Neural progenitor cell (in vitro differentiated cells): ENCODE data around the gene CAPN12. TPM values are rescaled to one million over a fixed set of nuclear protein-coding genes. Genes with fewer than 3 reads are reported as not detected.

Source experiments
- DNase-seq: peaks from one replicate; pipeline ENCODE4 v3.0.0-alpha.2; 2016; ENCODE audit warnings: low spot score
- H2AFZ ChIP-seq: fragments of 200-600 bp; sonication (generic); replicated peaks from 2 replicates; pipeline ENCODE4 v1.6.1; 2016; ENCODE audit warnings: antibody characterized with exemption
- H3F3A ChIP-seq: fragments of 200-600 bp; sonication (generic); 2 replicates; pipeline ENCODE4 v1.6.1; 2016; ENCODE audit warnings: antibody characterized with exemption, low read depth
- H3K27ac ChIP-seq: fragments of 200-600 bp; sonication (generic); 2 replicates; pipeline ENCODE4 v1.5.1; 2016; ENCODE audit warnings: mild to moderate bottlenecking
- H3K27me3 ChIP-seq: fragments of 200-600 bp; sonication (generic); 2 replicates; pipeline ENCODE4 v1.6.1; 2016; ENCODE audit warnings: mild to moderate bottlenecking, moderate library complexity
- H3K36me3 ChIP-seq: fragments of 200-600 bp; sonication (generic); 2 replicates; pipeline ENCODE4 v1.5.1; 2016
- H3K4me1 ChIP-seq: fragments of 200-600 bp; sonication (generic); 2 replicates; pipeline ENCODE4 v1.6.1; 2016; ENCODE audit warnings: mixed run types
- H3K4me2 ChIP-seq: fragments of 200-600 bp; sonication (generic); 2 replicates; pipeline ENCODE4 v1.6.1; 2016
- H3K4me3 ChIP-seq: fragments of 200-600 bp; sonication (generic); 2 replicates; pipeline ENCODE4 v1.5.1; 2016
- H3K79me2 ChIP-seq: fragments of 200-600 bp; sonication (generic); 2 replicates; pipeline ENCODE4 v1.6.1; 2016; ENCODE audit warnings: low read depth
- H3K9ac ChIP-seq: fragments of 200-600 bp; sonication (generic); 2 replicates; pipeline ENCODE4 v1.6.1; 2016
- H3K9me3 ChIP-seq: fragments of 200-600 bp; sonication (generic); 2 replicates; pipeline ENCODE4 v1.5.1; 2016; ENCODE audit warnings: low read depth
- H4K20me1 ChIP-seq: fragments of 200-600 bp; sonication (generic); 2 replicates; pipeline ENCODE4 v1.6.1; 2016; ENCODE audit warnings: low read depth
- H3K27ac Mint-ChIP-seq: 3 replicates; pipeline ENCODE4 v1.8.0; 2021; ENCODE audit warnings: mixed read lengths
- H3K27me3 Mint-ChIP-seq: 2 replicates; pipeline ENCODE4 v1.8.0; 2022; ENCODE audit warnings: low read depth, mild to moderate bottlenecking, inconsistent platforms, moderate library complexity, mixed read lengths; ENCODE audit not compliant: insufficient read depth
- H3K36me3 Mint-ChIP-seq: 3 replicates; pipeline ENCODE4 v1.8.0; 2021; ENCODE audit warnings: mixed read lengths
- H3K4me1 Mint-ChIP-seq: 3 replicates; pipeline ENCODE4 v1.8.0; 2021; ENCODE audit warnings: mixed read lengths
- H3K4me3 Mint-ChIP-seq: 3 replicates; pipeline ENCODE4 v1.8.0; 2021; ENCODE audit warnings: mild to moderate bottlenecking, moderate library complexity, mixed read lengths
- H3K9me3 Mint-ChIP-seq: 3 replicates; pipeline ENCODE4 v1.8.0; 2020; ENCODE audit warnings: mixed read lengths
- CTCF ChIP-seq: fragments of 200-600 bp; sonication (generic); IDR thresholded peaks from 2 replicates; pipeline ENCODE4 v1.5.1; 2017; ENCODE audit warnings: antibody characterized with exemption, mild to moderate bottlenecking
- EZH2 ChIP-seq: fragments of 200-600 bp; sonication (generic); IDR thresholded peaks from 2 replicates; pipeline ENCODE4 v1.6.1; 2017; ENCODE audit warnings: antibody characterized with exemption, mild to moderate bottlenecking, moderate library complexity
- EZH2phosphoT487 ChIP-seq: fragments of 200-600 bp; sonication (generic); IDR thresholded peaks from 2 replicates; pipeline ENCODE4 v1.6.1; 2017; ENCODE audit warnings: antibody characterized with exemption
- total RNA-seq: library from RNA; depleted of rRNA; stranded (reverse); fragments of >200 nt; gene quantifications from 2 replicates; pipeline ENCODE4 v1.2.3, GENCODE V29; 2015; ENCODE audit warnings: low replicate concordance

The CAPN12 gene
- total RNA-seq, 1 donor from 2014 or later: 1.0 TPM

- Mint-ChIP-seq H3K36me3 (peaks cover 2% of the 10 kb centered on the region), H3K27me3 (peaks cover 15% of the 10 kb centered on the region), H3K27ac (no peak overlapping the region), H3K4me3 (peak overlapping the region; percentile 50), H3K4me1 (peaks cover 8% of the 10 kb centered on the region), H3K9me3 (no peaks in the 10 kb centered on the region)
- Histone ChIP-seq H3K4me1 (peaks cover 12% of the 10 kb centered on the region), H3K36me3 (no peaks in the 10 kb centered on the region), H3K9me3 (no peaks in the 10 kb centered on the region), H2AFZ (no peak overlapping the region), H3K9ac (no peak overlapping the region), H3F3A (peaks cover 18% of the 10 kb centered on the region), H3K27ac (no peak overlapping the region), H3K4me3 (no peak overlapping the region), H3K27me3 (peaks cover 22% of the 10 kb centered on the region), H4K20me1 (peaks cover 9% of the 10 kb centered on the region), H3K4me2 (peak overlapping the region; percentile 14), H3K79me2 (no peaks in the 10 kb centered on the region)
- DNase-seq: no peak
- no peak for TF ChIP-seq EZH2phosphoT487
- TF ChIP-seq CTCF: no peak
- TF ChIP-seq EZH2: no peak
These were observed 6.9 kb downstream of the CAPN12 start for GRCh38 chr19:38737281-38737865.

GRCh38 chr19:38736413-38737280, 7.6 kb downstream of the CAPN12 start:
- peaks cover 21% of the 10 kb centered on the region for H3F3A ChIP-seq
- DNase-seq: peak; percentile 84
- H3K27ac Mint-ChIP-seq: no peak overlapping the region
- H3K27ac ChIP-seq: no peak overlapping the region
- peak overlapping the region; percentile 71 for H3K4me3 Mint-ChIP-seq
- no peaks in the 10 kb centered on the region for H3K79me2 ChIP-seq
- no peaks in the 10 kb centered on the region for H3K9me3 Mint-ChIP-seq
- H3K9ac ChIP-seq: no peak overlapping the region
- TF ChIP-seq EZH2 (no peak), CTCF (no peak), EZH2phosphoT487 (no peak)
- no peaks in the 10 kb centered on the region for H3K36me3 ChIP-seq
- H3K9me3 ChIP-seq: no peaks in the 10 kb centered on the region
- H3K27me3 Mint-ChIP-seq: peaks cover 14% of the 10 kb centered on the region
- peak overlapping the region; percentile 57 for H3K4me3 ChIP-seq
- peak overlapping the region; percentile 74 for H3K4me2 ChIP-seq
- peaks cover 2% of the 10 kb centered on the region for H3K36me3 Mint-ChIP-seq
- peak overlapping the region; percentile 63 for H2AFZ ChIP-seq
- H3K27me3 ChIP-seq: peaks cover 22% of the 10 kb centered on the region
- H3K4me1 ChIP-seq: peaks cover 12% of the 10 kb centered on the region
- peaks cover 9% of the 10 kb centered on the region for H4K20me1 ChIP-seq
- H3K4me1 Mint-ChIP-seq: peaks cover 11% of the 10 kb centered on the region

GRCh38 chr19:38736036-38736412, 8.2 kb downstream of the CAPN12 start:
- Histone ChIP-seq H3K9me3 (no peaks in the 10 kb centered on the region), H4K20me1 (peaks cover 9% of the 10 kb centered on the region), H3K4me2 (peak overlapping the region; percentile 74), H3K27ac (no peak overlapping the region), H2AFZ (peak overlapping the region; percentile 63), H3K79me2 (no peaks in the 10 kb centered on the region), H3K9ac (no peak overlapping the region), H3K27me3 (peaks cover 22% of the 10 kb centered on the region), H3K4me1 (peaks cover 12% of the 10 kb centered on the region), H3K4me3 (peak overlapping the region; percentile 57), H3K36me3 (no peaks in the 10 kb centered on the region), H3F3A (peaks cover 21% of the 10 kb centered on the region)
- Mint-ChIP-seq H3K9me3 (no peaks in the 10 kb centered on the region), H3K27ac (no peak overlapping the region), H3K36me3 (peaks cover 2% of the 10 kb centered on the region), H3K4me1 (peaks cover 11% of the 10 kb centered on the region), H3K4me3 (peak overlapping the region; percentile 71), H3K27me3 (peaks cover 14% of the 10 kb centered on the region)
- TF ChIP-seq EZH2 (no peak), EZH2phosphoT487 (no peak), CTCF (no peak)
- DNase-seq: peak; percentile 82
